ENCODE results near the gene PCDHGC3. TPM values are rescaled to one million over a fixed set of nuclear protein-coding genes. Genes with fewer than 3 reads are reported as not detected.
A peak's percentile ranks its signal among the peaks of the same experiment; 100 is the strongest.

PCDHGC3 gene
- total and polyA plus RNA-seq, 9 of the 15 experiments (the other 6 are each of a cell fraction or from before 2014, with no cell fraction given): 0.07 TPM; not detected in 8

DNA sequence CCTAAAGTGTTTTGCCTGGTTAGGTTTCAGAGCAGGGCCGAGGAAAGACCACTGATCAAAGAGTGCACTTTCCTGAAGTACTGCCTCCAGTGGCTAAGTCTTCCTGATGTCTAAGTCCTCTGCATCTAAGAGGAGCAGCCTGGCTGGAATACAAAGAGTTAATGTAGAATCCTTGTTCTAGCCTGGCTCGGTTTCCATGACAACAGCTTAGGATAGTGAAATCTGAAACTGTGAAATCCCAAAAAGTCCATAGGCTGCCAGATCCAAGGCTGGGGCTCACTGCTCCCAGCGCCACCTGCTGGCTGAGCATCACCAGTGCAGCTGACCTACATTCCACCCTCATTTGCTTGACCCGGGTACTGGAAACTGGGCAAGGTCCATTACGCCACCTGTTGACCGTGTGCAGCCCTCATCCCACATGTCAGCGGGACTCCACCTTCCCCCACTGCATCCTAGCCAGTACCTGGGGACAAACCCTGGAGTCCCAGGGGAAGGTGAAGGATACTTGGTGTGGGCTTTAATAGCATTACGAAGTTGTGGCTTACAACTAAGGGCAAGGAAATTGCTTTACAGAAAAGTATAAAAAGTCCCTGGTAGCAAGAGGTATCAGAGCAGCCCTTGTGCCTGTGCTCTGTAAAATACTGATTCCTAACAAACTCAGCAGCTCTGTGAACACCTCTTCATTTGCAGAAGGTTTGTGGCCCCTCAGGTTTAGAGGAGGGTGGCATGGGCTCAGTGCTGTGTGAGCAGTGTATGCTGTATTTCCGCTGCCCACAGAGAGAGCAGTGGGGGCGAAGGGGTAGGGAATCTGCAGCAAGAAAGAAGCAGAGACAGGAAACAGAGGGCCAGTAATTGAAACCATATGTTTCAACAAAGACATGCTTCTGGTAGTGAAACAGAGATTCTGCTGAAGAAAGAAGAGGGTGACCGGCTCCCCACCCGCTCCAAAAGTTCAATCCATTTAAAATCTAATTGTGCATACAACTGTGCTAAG lies 49.1 kb downstream of the PCDHGC3 start (continued):
- TF ChIP-seq, protein P1, sequence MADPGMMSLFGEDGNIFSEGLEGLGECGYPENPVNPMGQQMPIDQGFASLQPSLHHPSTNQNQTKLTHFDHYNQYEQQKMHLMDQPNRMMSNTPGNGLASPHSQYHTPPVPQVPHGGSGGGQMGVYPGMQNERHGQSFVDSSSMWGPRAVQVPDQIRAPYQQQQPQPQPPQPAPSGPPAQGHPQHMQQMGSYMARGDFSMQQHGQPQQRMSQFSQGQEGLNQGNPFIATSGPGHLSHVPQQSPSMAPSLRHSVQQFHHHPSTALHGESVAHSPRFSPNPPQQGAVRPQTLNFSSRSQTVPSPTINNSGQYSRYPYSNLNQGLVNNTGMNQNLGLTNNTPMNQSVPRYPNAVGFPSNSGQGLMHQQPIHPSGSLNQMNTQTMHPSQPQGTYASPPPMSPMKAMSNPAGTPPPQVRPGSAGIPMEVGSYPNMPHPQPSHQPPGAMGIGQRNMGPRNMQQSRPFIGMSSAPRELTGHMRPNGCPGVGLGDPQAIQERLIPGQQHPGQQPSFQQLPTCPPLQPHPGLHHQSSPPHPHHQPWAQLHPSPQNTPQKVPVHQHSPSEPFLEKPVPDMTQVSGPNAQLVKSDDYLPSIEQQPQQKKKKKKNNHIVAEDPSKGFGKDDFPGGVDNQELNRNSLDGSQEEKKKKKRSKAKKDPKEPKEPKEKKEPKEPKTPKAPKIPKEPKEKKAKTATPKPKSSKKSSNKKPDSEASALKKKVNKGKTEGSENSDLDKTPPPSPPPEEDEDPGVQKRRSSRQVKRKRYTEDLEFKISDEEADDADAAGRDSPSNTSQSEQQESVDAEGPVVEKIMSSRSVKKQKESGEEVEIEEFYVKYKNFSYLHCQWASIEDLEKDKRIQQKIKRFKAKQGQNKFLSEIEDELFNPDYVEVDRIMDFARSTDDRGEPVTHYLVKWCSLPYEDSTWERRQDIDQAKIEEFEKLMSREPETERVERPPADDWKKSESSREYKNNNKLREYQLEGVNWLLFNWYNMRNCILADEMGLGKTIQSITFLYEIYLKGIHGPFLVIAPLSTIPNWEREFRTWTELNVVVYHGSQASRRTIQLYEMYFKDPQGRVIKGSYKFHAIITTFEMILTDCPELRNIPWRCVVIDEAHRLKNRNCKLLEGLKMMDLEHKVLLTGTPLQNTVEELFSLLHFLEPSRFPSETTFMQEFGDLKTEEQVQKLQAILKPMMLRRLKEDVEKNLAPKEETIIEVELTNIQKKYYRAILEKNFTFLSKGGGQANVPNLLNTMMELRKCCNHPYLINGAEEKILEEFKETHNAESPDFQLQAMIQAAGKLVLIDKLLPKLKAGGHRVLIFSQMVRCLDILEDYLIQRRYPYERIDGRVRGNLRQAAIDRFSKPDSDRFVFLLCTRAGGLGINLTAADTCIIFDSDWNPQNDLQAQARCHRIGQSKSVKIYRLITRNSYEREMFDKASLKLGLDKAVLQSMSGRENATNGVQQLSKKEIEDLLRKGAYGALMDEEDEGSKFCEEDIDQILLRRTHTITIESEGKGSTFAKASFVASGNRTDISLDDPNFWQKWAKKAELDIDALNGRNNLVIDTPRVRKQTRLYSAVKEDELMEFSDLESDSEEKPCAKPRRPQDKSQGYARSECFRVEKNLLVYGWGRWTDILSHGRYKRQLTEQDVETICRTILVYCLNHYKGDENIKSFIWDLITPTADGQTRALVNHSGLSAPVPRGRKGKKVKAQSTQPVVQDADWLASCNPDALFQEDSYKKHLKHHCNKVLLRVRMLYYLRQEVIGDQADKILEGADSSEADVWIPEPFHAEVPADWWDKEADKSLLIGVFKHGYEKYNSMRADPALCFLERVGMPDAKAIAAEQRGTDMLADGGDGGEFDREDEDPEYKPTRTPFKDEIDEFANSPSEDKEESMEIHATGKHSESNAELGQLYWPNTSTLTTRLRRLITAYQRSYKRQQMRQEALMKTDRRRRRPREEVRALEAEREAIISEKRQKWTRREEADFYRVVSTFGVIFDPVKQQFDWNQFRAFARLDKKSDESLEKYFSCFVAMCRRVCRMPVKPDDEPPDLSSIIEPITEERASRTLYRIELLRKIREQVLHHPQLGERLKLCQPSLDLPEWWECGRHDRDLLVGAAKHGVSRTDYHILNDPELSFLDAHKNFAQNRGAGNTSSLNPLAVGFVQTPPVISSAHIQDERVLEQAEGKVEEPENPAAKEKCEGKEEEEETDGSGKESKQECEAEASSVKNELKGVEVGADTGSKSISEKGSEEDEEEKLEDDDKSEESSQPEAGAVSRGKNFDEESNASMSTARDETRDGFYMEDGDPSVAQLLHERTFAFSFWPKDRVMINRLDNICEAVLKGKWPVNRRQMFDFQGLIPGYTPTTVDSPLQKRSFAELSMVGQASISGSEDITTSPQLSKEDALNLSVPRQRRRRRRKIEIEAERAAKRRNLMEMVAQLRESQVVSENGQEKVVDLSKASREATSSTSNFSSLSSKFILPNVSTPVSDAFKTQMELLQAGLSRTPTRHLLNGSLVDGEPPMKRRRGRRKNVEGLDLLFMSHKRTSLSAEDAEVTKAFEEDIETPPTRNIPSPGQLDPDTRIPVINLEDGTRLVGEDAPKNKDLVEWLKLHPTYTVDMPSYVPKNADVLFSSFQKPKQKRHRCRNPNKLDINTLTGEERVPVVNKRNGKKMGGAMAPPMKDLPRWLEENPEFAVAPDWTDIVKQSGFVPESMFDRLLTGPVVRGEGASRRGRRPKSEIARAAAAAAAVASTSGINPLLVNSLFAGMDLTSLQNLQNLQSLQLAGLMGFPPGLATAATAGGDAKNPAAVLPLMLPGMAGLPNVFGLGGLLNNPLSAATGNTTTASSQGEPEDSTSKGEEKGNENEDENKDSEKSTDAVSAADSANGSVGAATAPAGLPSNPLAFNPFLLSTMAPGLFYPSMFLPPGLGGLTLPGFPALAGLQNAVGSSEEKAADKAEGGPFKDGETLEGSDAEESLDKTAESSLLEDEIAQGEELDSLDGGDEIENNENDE (IDR thresholded peaks at IDR 0.05; ENCODE audit: low read depth, low read length): no peak
- TF ChIP-seq CBFB (CRISPR knock-in tag; IDR thresholded peaks at IDR 0.05) (no peak), SOX6 (IDR thresholded peaks at IDR 0.05) (0 out of 2 replicates have a peak, but pooled peaks have one; percentile 25), SRF (CRISPR knock-in tag; IDR thresholded peaks at IDR 0.05) (peak in 1 of 2 experiments; percentile 14; a peak in 1 of 4 replicates), SMARCC2 (IDR thresholded peaks at IDR 0.05; ENCODE audit: low read depth) (no peak), MYC (IDR thresholded peaks at IDR 0.05; ENCODE audit: low read depth, low read length) (peak; percentile 61), MYC (CRISPR knock-in tag; IDR thresholded peaks at IDR 0.05; ENCODE audit: borderline replicate concordance, low read depth) (no peak), HDAC6 (IDR thresholded peaks at IDR 0.05; ENCODE audit: low read depth, low read length) (no peak), SMAD4 (CRISPR knock-in tag; conservative IDR thresholded peaks at IDR 0.05) (no peak), JUN (IDR thresholded peaks at IDR 0.05; ENCODE audit: borderline replicate concordance, low read depth, low read length) (0 out of 2 replicates have a peak, but pooled peaks have one; percentile 17), JUN (CRISPR knock-in tag; IDR thresholded peaks at IDR 0.05; ENCODE audit: borderline replicate concordance) (no peak), TEAD2 (tag; IDR thresholded peaks at IDR 0.05) (0 out of 2 replicates have a peak, but pooled peaks have one; percentile 44)
- TF ChIP-seq, protein P2, sequence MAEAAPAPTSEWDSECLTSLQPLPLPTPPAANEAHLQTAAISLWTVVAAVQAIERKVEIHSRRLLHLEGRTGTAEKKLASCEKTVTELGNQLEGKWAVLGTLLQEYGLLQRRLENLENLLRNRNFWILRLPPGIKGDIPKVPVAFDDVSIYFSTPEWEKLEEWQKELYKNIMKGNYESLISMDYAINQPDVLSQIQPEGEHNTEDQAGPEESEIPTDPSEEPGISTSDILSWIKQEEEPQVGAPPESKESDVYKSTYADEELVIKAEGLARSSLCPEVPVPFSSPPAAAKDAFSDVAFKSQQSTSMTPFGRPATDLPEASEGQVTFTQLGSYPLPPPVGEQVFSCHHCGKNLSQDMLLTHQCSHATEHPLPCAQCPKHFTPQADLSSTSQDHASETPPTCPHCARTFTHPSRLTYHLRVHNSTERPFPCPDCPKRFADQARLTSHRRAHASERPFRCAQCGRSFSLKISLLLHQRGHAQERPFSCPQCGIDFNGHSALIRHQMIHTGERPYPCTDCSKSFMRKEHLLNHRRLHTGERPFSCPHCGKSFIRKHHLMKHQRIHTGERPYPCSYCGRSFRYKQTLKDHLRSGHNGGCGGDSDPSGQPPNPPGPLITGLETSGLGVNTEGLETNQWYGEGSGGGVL (CRISPR knock-in tag; IDR thresholded peaks at IDR 0.05): no peak
